Urothelium cell line (cell line): ENCODE measurements around the gene KRTAP5-8.
"Not testable (repeated sequence)": the region's sequence is repeated elsewhere in the genome, so short reads cannot be mapped to it uniquely, and the experiment has no call there.

Experiments
- DNase-seq: peaks from one replicate; pipeline ENCODE4 v3.0.0; 2011; ENCODE audit warnings: low spot score, mixed read lengths
- FAIRE-seq: peaks from 2 replicates; lab custom pipeline; 2011; peaks lifted over from hg19 to GRCh38; lab: Jason Lieb, UNC

KRTAP5-8 gene

GRCh38 chr11:71505781-71506180 is 32.0 kb upstream of the KRTAP5-8 start:
- FAIRE-seq: no peak
- no peak for DNase-seq

DNA sequence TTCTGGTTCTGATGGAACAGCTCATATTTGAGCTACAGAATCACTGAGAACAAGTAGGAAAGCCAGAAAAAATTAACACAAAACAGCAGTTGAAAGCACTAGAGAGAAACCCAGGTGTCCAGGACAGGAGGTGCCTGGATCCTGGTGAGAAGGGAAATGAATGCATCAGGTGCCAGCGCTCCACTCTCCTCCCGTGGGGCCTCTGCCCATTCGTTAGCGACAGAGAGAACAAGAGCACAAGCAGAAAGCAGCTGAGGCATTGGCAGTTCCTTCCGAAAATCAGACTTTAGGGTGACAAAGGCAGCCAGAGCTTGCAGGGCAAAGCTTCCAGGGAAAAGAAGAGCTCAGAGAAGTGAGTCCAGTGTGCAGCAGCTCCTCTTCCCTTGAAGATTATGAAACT is 30.7 kb upstream of the KRTAP5-8 start:
- no peak for DNase-seq
- FAIRE-seq: no peak

DNA sequence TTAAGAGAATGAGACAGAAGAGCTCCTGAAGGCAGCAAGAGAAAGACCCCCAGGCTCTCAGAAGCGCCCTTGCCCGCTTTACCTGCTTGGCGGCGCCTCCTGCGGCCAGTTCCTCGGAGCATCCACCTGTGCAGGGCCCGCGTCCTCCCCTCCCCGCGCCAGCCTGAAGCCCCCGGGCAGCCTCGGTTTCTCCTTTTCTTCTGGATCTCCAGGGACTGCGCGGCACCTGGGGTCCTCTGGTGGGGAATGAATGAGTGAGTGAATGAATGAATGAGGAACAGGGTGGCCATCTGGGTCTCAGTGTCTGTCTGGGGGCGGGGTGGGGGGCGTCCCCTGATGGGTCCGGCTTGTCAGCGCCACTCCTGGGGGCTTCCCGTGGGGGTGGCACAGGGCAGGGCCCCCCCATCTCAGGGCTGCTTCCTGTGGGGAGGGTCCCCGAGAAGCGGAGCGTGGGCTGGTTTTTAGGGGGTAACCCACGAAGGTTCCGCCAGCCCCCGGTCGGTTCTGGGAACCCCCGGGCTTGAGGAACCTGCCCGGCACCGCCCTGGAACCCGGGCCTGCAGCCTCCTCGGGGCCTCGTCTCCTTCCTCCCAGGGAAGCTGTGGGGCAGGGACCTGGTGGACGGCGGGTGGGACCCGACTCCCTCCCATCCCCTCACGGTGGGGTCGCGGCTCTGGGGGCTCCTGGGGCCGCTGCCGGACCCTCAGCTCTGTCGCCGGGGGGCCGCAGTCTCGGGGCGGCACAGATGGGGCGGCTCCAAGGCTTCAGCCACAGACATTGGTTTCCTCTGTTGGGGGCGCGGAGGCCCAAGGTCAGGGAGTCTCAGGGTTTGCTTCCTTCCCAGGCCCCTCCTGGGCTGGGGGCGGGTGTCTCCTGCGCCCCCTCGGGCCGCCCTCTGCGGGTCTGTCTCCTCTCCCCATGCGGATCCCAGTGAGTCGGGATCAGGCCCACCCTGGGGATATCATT is 19.0 kb upstream of the KRTAP5-8 start:
- no peak for FAIRE-seq
- no peak for DNase-seq

GRCh38 chr11:71519546-71519945 is 18.3 kb upstream of the KRTAP5-8 start:
- no peak for FAIRE-seq
- no peak for DNase-seq

GRCh38 chr11:71525188-71525937 is 12.5 kb upstream of the KRTAP5-8 start:
- DNase-seq (no peak), FAIRE-seq (no peak)

DNA sequence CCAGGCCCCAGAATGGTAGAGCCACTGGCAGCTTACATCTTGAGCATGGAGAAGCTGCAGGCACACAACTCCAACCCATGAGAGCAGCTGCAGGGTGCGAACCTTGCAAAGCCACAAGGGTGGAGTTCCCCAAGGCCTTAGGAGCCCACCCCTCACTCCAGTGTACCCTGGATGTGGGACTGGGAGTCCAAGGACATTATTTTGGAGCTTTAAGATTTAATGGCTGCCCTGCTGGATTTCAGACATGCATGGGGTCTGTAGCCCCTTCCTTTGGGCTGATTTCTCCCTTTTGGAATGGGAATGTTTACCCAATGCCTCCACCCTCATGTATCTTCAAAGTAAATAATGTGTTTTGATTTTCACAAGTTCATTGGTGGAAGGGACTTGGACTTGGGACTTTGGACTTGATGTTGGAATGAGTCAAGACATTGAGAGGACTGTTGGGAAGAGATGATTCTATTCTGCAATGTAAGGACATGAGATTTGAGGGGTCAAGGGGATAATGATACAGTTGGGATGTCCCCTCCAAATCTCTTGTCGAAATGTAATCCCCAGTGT is 11.8 kb upstream of the KRTAP5-8 start:
- no peak for DNase-seq
- FAIRE-seq: no peak

- not testable (repeated sequence) for FAIRE-seq, DNase-seq
Measured at GRCh38 chr11:71526796-71527575, 10.8 kb upstream of the KRTAP5-8 start, which contains the start of gene KRTAP5-7. Gene KRTAP5-7 (plus strand): TSS chr11:71527267. CDS start chr11:71527301, 34 bp downstream.

DNA sequence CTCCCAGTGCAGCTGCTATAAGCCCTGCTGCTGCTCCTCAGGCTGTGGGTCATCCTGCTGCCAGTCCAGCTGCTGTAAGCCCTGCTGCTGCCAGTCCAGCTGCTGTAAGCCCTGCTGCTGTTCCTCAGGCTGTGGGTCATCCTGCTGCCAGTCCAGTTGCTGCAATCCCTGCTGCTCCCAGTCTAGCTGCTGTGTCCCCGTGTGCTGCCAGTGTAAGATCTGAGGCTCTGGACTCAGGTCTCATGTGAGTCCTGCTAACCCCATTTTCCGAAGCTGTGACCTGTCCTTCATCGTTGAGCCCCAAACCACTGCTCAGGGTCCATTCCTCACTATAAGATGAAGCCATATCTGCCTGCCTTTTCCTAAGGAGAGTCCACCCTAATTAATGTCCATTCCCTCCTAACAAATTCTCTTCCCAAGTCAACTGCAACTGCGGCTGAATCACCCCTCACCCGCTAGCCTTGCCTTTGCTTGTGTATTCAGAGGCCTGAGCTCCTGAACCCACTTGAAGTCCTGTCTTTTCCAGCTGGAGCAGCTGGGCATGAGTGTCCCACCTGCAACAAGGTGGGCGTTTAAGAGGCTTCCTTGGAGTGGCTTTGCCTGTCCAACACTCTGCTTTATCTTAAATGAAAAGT is 10.1 kb upstream of the KRTAP5-8 start:
- FAIRE-seq (no peak), DNase-seq (no peak)

GRCh38 chr11:71530602-71531001 is 7.2 kb upstream of the KRTAP5-8 start:
- FAIRE-seq (no peak), DNase-seq (no peak)

DNA sequence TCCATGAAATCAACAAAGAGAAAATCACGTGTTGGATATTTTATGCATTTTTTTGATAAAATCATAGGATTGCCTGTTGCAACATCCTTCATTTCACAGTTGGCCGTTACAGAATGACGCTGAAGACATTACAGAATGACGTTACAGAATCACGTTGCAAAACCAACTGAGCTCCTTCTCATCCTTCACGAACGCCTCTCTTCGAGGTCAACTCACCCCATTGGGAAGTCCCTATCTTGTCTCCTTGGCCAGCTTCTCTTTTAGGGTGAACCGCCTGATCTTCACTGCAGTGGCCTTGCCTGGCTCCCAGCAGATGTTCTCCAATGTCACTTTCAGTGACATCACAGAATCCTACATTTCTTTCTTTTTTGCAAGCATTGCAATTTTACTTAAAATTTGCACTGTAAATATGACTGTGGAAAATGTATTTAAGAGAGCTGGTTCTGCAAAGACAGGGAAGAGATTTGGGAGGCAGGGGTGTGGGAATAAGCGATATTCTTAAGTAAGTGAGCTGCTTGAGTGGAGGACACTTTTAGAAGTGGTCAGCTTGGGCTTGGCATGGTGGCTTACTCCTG is 5.7 kb upstream of the KRTAP5-8 start:
- FAIRE-seq (no peak), DNase-seq (no peak)

DNA sequence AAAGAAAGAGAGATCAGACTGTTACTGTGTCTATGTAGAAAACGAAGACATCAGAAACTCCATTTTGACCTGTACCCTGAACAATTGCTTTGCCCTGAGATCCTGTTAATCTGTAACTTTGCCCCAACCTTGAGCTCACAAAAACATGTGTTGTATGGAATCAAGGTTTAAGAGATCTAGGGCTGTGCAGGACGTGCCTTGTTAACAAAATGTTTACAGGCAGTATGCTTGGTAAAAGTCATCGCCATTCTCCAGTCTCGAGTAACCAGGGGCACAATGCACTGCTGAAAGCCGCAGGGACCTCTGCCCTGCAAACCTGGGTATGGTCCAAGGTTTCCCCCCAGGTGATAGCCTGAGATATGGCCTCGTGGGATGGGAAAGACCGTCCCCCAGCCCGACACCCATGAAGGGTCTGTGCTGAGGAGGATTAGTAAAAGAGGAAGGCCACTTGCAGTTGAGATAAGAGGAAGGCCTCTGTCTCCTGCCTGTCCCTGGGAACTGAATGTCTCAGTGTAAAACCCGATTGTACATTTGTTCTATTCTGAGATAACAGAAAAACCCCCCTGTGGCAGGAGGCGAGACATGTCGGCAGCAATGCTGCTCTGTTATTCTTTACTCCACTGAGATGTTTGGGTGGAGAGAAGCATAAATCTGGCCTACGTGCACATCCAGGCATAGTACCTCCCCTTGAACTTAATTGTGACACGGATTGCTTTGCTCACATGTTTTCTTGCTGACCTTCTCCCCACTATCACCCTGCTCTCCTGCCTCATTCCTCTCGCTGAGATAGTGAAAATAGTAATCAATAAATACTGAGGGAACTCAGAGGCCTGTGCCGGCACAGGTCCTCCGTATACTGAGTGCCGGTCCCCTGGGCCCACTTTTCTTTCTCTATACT is 2.9 kb upstream of the KRTAP5-8 start:
- not testable (repeated sequence) for FAIRE-seq, DNase-seq

- FAIRE-seq (no peak), DNase-seq (no peak)
Measured at GRCh38 chr11:71535825-71536224, 2.0 kb upstream of the KRTAP5-8 start.

- FAIRE-seq: no peak
- no peak for DNase-seq
Measured at GRCh38 chr11:71537537-71537936, 288 bp upstream of the KRTAP5-8 start.

DNA sequence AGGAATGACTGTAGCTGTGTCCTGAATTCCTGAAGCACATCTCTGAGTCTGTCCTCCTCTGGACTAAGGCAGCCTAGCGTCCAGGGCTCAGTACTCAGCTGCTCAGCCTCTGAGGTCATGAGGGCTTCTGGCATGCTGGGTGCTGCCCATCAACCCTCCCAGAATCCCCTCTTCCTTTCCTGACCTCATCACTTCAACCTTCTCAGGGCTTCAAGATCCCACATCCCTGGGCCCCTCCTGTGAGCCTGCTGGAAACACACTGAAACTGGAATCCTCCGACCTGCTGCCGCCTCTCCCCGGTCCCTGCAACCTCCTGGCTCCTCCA is 803 bp downstream of the KRTAP5-8 start:
- FAIRE-seq (no peak), DNase-seq (no peak)

- DNase-seq (no peak), FAIRE-seq (no peak)
Measured at GRCh38 chr11:71539017-71539416, 1.2 kb downstream of the KRTAP5-8 start.

GRCh38 chr11:71539971-71540370 is 2.1 kb downstream of the KRTAP5-8 start:
- DNase-seq, FAIRE-seq: not testable (repeated sequence)

- not testable (repeated sequence) for DNase-seq, FAIRE-seq
Measured at GRCh38 chr11:71540521-71541304, 2.9 kb downstream of the KRTAP5-8 start.

DNA sequence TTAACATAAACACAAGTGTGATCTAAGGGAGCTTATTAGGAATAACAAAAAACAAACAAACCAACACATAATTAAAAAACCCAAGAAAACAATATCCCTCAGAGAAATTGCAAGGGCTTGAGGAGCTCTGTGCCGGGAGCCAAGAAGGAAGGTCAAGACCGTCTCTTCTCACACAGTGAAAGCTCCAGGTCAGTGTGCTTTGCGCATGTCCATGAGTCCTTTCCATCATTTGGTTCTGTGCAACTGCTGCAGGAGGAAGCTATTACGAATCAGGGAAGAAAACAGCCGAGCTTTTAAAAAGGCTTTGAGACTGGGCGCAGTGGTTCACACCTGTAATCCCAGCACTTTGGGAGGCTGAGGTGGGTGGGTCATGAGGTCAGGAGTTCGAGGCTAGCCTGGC is 4.6 kb downstream of the KRTAP5-8 start:
- FAIRE-seq: no peak
- no peak for DNase-seq
